Liver (tissue), 9 donors: Measurements from ENCODE around the gene HSD3B1. TPM values are rescaled to one million over a fixed set of nuclear protein-coding genes. Genes with fewer than 3 reads are reported as not detected.

Experiments used
- DNase-seq: peaks from one replicate; pipeline ENCODE4 v3.0.0-alpha.2; 2017; ENCODE audit warnings: low spot score
- H3K27ac ChIP-seq, 2 donors: one replicate each; pipeline ENCODE4 v1.7.0; 2013; ENCODE audit warnings: inconsistent platforms in 2 of 2, low read length in 2 of 2, control low read depth in 1 of 2, low read depth in 1 of 2, mild to moderate bottlenecking in 1 of 2
- H3K27me3 ChIP-seq, 4 donors: one replicate each; pipeline versions ENCODE4 v1.6.1 to v1.7.0; 2013; ENCODE audit warnings: low read length in 3 of 4, inconsistent platforms in 1 of 4, mild to moderate bottlenecking in 1 of 4, moderate library complexity in 1 of 4; ENCODE audit not compliant: control insufficient read depth in 4 of 4, insufficient read depth in 4 of 4
- H3K36me3 ChIP-seq, 4 donors: one replicate each; pipeline versions ENCODE4 v1.6.1 to v1.7.0; 2013; ENCODE audit warnings: low read length in 3 of 4, mild to moderate bottlenecking in 3 of 4, low read depth in 1 of 4, moderate library complexity in 1 of 4; ENCODE audit not compliant: control insufficient read depth in 4 of 4, insufficient read depth in 3 of 4
- H3K4me1 ChIP-seq, 4 donors: one replicate each; pipeline versions ENCODE4 v1.6.1 to v1.7.0; 2013; ENCODE audit warnings: low read length in 3 of 4, mild to moderate bottlenecking in 3 of 4, moderate library complexity in 1 of 4; ENCODE audit not compliant: control insufficient read depth in 4 of 4, insufficient read depth in 4 of 4
- H3K4me3 ChIP-seq, 3 donors: one replicate each; pipeline versions ENCODE4 v1.6.1 to v1.7.0; 2013; ENCODE audit warnings: low read length in 3 of 3, control low read depth in 1 of 3, low read depth in 1 of 3, mild to moderate bottlenecking in 1 of 3
- H3K9ac ChIP-seq, 2 donors: one replicate each; pipeline ENCODE4 v1.7.0; 2013; ENCODE audit warnings: low read length in 2 of 2, mild to moderate bottlenecking in 2 of 2, moderate library complexity in 2 of 2, control low read depth in 1 of 2, low read depth in 1 of 2
- H3K9me3 ChIP-seq, 4 donors: one replicate each; pipeline versions ENCODE4 v1.6.1 to v1.7.0; 2013; ENCODE audit warnings: low read length in 3 of 4; ENCODE audit not compliant: control insufficient read depth in 4 of 4
- EGR1 ChIP-seq, 2 donors: IDR thresholded peaks; 2 replicates each; pipeline ENCODE4 v1.6.1; 2016 to 2018; ENCODE audit warnings: antibody characterized with exemption in 2 of 2, low read depth in 2 of 2
- FOXA1 ChIP-seq: IDR thresholded peaks from 2 replicates; pipeline ENCODE4 v1.6.1; 2016; ENCODE audit warnings: antibody characterized with exemption
- FOXA2 ChIP-seq: IDR thresholded peaks from 2 replicates; pipeline ENCODE4 v1.6.1; 2016; ENCODE audit warnings: antibody characterized with exemption
- GABPA ChIP-seq, 2 donors: IDR thresholded peaks in 1 of 2; conservative IDR thresholded peaks in 1 of 2; 2 replicates each; pipeline ENCODE4 v1.6.1; 2016; ENCODE audit warnings: antibody characterized with exemption in 2 of 2, mild to moderate bottlenecking in 1 of 2, moderate library complexity in 1 of 2
- HNF4A ChIP-seq, 2 donors: conservative IDR thresholded peaks; 2 replicates each; pipeline ENCODE4 v1.6.1; 2016; ENCODE audit warnings: antibody characterized with exemption in 2 of 2, mild to moderate bottlenecking in 2 of 2
- HNF4G ChIP-seq: IDR thresholded peaks from 2 replicates; pipeline ENCODE4 v1.6.1; 2016; ENCODE audit warnings: antibody characterized with exemption
- JUND ChIP-seq, 2 donors: IDR thresholded peaks; 2 replicates each; pipeline ENCODE4 v1.6.1; 2016; ENCODE audit warnings: antibody characterized with exemption in 2 of 2
- NR2F2 ChIP-seq: IDR thresholded peaks from 2 replicates; pipeline ENCODE4 v1.6.1; 2016; ENCODE audit warnings: antibody characterized with exemption
- RAD21 ChIP-seq, 2 donors: IDR thresholded peaks; 2 replicates each; pipeline ENCODE4 v1.6.1; 2016; ENCODE audit warnings: antibody characterized with exemption in 2 of 2, mild to moderate bottlenecking in 2 of 2
- RXRA ChIP-seq, 2 donors: IDR thresholded peaks; 2 replicates each; pipeline ENCODE4 v1.6.1; 2017 to 2018; ENCODE audit warnings: antibody characterized with exemption in 2 of 2, mild to moderate bottlenecking in 1 of 2
- SP1 ChIP-seq: IDR thresholded peaks from 2 replicates; pipeline ENCODE4 v1.6.1; 2018; ENCODE audit warnings: antibody characterized with exemption, mild to moderate bottlenecking
- TAF1 ChIP-seq: conservative IDR thresholded peaks from 2 replicates; pipeline ENCODE4 v1.6.1; 2016; ENCODE audit warnings: antibody characterized with exemption, mild to moderate bottlenecking
- YY1 ChIP-seq: IDR thresholded peaks from 2 replicates; pipeline ENCODE4 v1.6.1; 2016; ENCODE audit warnings: antibody characterized with exemption, mild to moderate bottlenecking
- WGBS: extraction: QIAGEN DNeasy Blood & Tissue Kit; methylation state at CpG from one replicate; pipeline ENCODE4 v1.1.7; 2013; 5-methylcytosine and 5-hydroxymethylcytosine counted together
- polyA plus RNA-seq, 2 donors: library from polyadenylated mRNA; stranded (reverse) in 1 of 2; unstranded in 1 of 2; fragments of 200-250 nt in 1 of 2; fragments of >200 nt in 1 of 2; fragmentation: Nextera tagmentation in 1 of 2; extraction: Ambion mirVana in 1 of 2; gene quantifications; one replicate each; pipeline versions ENCODE4 v1.2.1 to v1.2.3, GENCODE V29; 2013 to 2015
- total RNA-seq, 2 donors: library from RNA; depleted of rRNA; stranded (reverse); fragments of >200 nt; gene quantifications; one replicate each; pipeline ENCODE4 v1.2.3, GENCODE V29; 2014
- TF ChIP-seq, protein P1 (sequence below): IDR thresholded peaks from 2 replicates; pipeline ENCODE4 v1.6.1; 2016; ENCODE audit warnings: antibody characterized with exemption
- TF ChIP-seq, protein P2 (sequence below): fragments of 150-350 bp; IDR thresholded peaks from 2 replicates; pipeline ENCODE4 v1.5.1; 2017; ENCODE audit warnings: improper control_type of control experiment, low read depth, low read length; ENCODE audit not compliant: missing input control
- TF ChIP-seq, protein P3 (sequence below): IDR thresholded peaks from 2 replicates; pipeline ENCODE4 v1.6.1; 2016; ENCODE audit warnings: antibody characterized with exemption
- TF ChIP-seq, protein P4 (sequence below): IDR thresholded peaks from 2 replicates; pipeline ENCODE4 v1.6.1; 2016; ENCODE audit warnings: antibody characterized with exemption, mild to moderate bottlenecking
- donor health status: healthy.
- donor health status: healthy.
- donor health status: healthy.
- donor health status: healthy.
- donor health status: healthy.

The HSD3B1 gene
- total and polyA plus RNA-seq, 4 donors = 0.67 TPM; not detected in 3

DNA sequence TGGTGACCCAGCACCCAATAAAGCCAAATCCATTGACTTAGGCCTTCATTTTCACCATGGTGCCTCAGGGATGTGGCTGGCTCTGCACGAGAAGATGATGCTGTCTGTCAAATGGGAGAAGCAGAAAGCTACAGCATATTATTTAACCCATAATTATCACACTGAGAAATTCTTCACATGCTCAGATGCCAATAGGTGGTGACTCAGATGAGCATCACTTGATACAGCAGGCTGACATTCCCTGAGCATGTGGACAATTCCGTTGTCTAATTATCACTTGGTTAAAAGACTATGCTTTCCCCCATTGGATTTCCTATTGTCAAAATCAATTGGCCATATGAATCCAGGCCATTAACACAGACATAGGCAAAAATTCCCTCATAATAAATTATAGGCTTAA is 44.0 kb upstream of the HSD3B1 start:
- DNase-seq = no peak
- Histone ChIP-seq H3K27ac (no peak overlapping the region), H3K27me3 (no peaks in the 10 kb centered on the region), H3K9me3 (no peaks in the 10 kb centered on the region), H3K9ac (no peak overlapping the region), H3K4me1 (peaks cover 9 to 21% (median 16%) of the 10 kb centered on the region in 4 donors), H3K36me3 (no peaks in the 10 kb centered on the region), H3K4me3 (no peak overlapping the region)
- TF ChIP-seq GABPA (IDR thresholded peaks at IDR 0.05 in 1 of 2, conservative IDR thresholded peaks at IDR 0.05 in 1 of 2) (no peak), HNF4A (conservative IDR thresholded peaks at IDR 0.05) (no peak), JUND (IDR thresholded peaks at IDR 0.05) (no peak), RXRA (IDR thresholded peaks at IDR 0.05) (no peak), EGR1 (IDR thresholded peaks at IDR 0.05; ENCODE audit: low read depth in 2 of 2) (no peak), RAD21 (IDR thresholded peaks at IDR 0.05) (no peak), TAF1 (no peak), FOXA2 (no peak), FOXA1 (no peak), YY1 (no peak), HNF4G (no peak), SP1 (no peak), NR2F2 (no peak)
- TF ChIP-seq, protein P1, sequence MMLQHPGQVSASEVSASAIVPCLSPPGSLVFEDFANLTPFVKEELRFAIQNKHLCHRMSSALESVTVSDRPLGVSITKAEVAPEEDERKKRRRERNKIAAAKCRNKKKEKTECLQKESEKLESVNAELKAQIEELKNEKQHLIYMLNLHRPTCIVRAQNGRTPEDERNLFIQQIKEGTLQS = no peak
- TF ChIP-seq, protein P2, sequence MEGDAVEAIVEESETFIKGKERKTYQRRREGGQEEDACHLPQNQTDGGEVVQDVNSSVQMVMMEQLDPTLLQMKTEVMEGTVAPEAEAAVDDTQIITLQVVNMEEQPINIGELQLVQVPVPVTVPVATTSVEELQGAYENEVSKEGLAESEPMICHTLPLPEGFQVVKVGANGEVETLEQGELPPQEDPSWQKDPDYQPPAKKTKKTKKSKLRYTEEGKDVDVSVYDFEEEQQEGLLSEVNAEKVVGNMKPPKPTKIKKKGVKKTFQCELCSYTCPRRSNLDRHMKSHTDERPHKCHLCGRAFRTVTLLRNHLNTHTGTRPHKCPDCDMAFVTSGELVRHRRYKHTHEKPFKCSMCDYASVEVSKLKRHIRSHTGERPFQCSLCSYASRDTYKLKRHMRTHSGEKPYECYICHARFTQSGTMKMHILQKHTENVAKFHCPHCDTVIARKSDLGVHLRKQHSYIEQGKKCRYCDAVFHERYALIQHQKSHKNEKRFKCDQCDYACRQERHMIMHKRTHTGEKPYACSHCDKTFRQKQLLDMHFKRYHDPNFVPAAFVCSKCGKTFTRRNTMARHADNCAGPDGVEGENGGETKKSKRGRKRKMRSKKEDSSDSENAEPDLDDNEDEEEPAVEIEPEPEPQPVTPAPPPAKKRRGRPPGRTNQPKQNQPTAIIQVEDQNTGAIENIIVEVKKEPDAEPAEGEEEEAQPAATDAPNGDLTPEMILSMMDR = no peak
- TF ChIP-seq, protein P3, sequence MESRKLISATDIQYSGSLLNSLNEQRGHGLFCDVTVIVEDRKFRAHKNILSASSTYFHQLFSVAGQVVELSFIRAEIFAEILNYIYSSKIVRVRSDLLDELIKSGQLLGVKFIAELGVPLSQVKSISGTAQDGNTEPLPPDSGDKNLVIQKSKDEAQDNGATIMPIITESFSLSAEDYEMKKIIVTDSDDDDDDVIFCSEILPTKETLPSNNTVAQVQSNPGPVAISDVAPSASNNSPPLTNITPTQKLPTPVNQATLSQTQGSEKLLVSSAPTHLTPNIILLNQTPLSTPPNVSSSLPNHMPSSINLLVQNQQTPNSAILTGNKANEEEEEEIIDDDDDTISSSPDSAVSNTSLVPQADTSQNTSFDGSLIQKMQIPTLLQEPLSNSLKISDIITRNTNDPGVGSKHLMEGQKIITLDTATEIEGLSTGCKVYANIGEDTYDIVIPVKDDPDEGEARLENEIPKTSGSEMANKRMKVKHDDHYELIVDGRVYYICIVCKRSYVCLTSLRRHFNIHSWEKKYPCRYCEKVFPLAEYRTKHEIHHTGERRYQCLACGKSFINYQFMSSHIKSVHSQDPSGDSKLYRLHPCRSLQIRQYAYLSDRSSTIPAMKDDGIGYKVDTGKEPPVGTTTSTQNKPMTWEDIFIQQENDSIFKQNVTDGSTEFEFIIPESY = no peak
- TF ChIP-seq, protein P4, sequence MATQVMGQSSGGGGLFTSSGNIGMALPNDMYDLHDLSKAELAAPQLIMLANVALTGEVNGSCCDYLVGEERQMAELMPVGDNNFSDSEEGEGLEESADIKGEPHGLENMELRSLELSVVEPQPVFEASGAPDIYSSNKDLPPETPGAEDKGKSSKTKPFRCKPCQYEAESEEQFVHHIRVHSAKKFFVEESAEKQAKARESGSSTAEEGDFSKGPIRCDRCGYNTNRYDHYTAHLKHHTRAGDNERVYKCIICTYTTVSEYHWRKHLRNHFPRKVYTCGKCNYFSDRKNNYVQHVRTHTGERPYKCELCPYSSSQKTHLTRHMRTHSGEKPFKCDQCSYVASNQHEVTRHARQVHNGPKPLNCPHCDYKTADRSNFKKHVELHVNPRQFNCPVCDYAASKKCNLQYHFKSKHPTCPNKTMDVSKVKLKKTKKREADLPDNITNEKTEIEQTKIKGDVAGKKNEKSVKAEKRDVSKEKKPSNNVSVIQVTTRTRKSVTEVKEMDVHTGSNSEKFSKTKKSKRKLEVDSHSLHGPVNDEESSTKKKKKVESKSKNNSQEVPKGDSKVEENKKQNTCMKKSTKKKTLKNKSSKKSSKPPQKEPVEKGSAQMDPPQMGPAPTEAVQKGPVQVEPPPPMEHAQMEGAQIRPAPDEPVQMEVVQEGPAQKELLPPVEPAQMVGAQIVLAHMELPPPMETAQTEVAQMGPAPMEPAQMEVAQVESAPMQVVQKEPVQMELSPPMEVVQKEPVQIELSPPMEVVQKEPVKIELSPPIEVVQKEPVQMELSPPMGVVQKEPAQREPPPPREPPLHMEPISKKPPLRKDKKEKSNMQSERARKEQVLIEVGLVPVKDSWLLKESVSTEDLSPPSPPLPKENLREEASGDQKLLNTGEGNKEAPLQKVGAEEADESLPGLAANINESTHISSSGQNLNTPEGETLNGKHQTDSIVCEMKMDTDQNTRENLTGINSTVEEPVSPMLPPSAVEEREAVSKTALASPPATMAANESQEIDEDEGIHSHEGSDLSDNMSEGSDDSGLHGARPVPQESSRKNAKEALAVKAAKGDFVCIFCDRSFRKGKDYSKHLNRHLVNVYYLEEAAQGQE = no peak
- 94% methylated on average over 2 of the region's 2 CpGs for WGBS

DNA sequence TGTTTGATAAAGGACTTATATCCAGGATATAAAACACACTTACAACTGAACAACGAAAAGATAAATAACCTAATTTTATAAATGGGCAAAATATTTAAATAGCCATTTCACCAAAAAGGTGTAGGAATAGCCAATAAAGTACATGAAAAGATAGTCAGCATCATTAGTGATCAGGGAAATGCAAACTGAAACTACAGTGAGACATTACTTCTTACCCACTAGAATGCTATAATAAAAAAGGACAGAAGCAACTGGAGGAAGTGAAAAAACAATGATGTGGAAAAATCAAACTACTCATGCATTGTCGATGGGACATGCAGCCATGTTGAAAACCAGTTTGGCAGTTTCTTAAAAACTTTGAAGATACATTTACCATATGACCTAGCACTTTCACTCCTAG is 43.4 kb upstream of the HSD3B1 start:
- Histone ChIP-seq H3K4me3 (no peak overlapping the region), H3K27me3 (no peaks in the 10 kb centered on the region), H3K36me3 (no peaks in the 10 kb centered on the region), H3K9me3 (no peaks in the 10 kb centered on the region), H3K27ac (no peak overlapping the region), H3K9ac (no peak overlapping the region), H3K4me1 (peaks cover 11 to 26% (median 21%) of the 10 kb centered on the region in 4 donors)
- 85% methylated on average over 2 of the region's 2 CpGs for WGBS
- no peak for DNase-seq
- TF ChIP-seq, protein P4 = no peak
- no peak for TF ChIP-seq RXRA (IDR thresholded peaks at IDR 0.05)
